ENCODE results near the gene ELMO2. TPM values are rescaled to one million over a fixed set of nuclear protein-coding genes. Genes with fewer than 3 reads are reported as not detected.

Gene ELMO2
- total RNA-seq, 1 donor from 2014 or later = 53.3 TPM

- no peak overlapping the region for H3K4me2 ChIP-seq
- Mint-ChIP-seq H3K4me1 (peaks cover 2% of the 10 kb centered on the region), H3K36me3 (no peaks in the 10 kb centered on the region), H3K27me3 (ENCODE audit: insufficient read depth, low read depth) (peaks cover 2% of the 10 kb centered on the region), H3K27ac (no peak overlapping the region), H3K9me3 (peaks cover 6% of the 10 kb centered on the region), H3K4me3 (no peak overlapping the region)
- no peaks in the 10 kb centered on the region for H3K4me1 ChIP-seq
- no peak overlapping the region for H3K27ac ChIP-seq
- no peaks in the 10 kb centered on the region for H3K9me3 ChIP-seq (ENCODE audit: low read depth)
- H3K27me3 ChIP-seq = no peaks in the 10 kb centered on the region
- DNase-seq (ENCODE audit: low spot score) = no peak
- no peaks in the 10 kb centered on the region for H3K36me3 ChIP-seq
- no peaks in the 10 kb centered on the region for H4K20me1 ChIP-seq (ENCODE audit: low read depth)
- no peak for TF ChIP-seq EZH2 (IDR thresholded peaks at IDR 0.05)
- TF ChIP-seq, protein P1, sequence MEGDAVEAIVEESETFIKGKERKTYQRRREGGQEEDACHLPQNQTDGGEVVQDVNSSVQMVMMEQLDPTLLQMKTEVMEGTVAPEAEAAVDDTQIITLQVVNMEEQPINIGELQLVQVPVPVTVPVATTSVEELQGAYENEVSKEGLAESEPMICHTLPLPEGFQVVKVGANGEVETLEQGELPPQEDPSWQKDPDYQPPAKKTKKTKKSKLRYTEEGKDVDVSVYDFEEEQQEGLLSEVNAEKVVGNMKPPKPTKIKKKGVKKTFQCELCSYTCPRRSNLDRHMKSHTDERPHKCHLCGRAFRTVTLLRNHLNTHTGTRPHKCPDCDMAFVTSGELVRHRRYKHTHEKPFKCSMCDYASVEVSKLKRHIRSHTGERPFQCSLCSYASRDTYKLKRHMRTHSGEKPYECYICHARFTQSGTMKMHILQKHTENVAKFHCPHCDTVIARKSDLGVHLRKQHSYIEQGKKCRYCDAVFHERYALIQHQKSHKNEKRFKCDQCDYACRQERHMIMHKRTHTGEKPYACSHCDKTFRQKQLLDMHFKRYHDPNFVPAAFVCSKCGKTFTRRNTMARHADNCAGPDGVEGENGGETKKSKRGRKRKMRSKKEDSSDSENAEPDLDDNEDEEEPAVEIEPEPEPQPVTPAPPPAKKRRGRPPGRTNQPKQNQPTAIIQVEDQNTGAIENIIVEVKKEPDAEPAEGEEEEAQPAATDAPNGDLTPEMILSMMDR (IDR thresholded peaks at IDR 0.05) = no peak
- no peak for TF ChIP-seq EZH2phosphoT487 (IDR thresholded peaks at IDR 0.05)
- no peaks in the 10 kb centered on the region for H3K79me2 ChIP-seq (ENCODE audit: low read depth)
- no peak overlapping the region for H3K9ac ChIP-seq
- no peak overlapping the region for H2AFZ ChIP-seq (replicated peaks)
- H3F3A ChIP-seq (ENCODE audit: low read depth) = no peaks in the 10 kb centered on the region
- H3K4me3 ChIP-seq = no peak overlapping the region
Observed at GRCh38 chr20:46439837-46440236, 33.4 kb upstream of the ELMO2 start.

DNA sequence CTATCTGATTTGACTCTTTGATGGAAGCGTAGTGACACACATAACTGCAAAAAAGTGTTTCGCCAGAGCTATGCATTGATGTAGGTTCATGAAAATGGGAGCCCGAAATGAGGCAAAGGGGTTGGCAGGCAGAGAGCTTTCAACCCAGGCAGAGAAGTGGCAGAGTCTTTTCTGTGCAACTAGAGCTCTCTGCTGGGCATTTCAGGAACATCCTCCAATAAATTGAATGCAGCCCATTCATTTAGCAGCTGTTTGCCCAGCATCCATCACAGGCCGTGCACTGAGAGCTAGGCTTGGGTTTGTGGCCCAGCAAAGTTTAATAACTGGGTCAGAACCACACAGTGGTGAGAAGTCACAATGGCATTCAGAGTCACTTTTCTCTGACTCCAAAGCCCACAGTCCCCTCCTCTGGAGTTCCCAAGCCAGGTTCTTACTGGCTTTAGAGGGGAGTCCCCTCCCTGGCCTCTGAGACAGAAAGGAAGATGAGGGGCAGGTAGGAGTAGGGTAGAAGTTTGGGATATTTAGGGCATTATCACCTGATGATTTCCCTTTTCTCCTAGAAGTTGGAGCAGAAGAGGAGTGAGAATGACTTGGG lies 31.8 kb upstream of the ELMO2 start:
- Histone ChIP-seq H3K36me3 (no peaks in the 10 kb centered on the region), H4K20me1 (ENCODE audit: low read depth) (no peaks in the 10 kb centered on the region), H3K9me3 (ENCODE audit: low read depth) (no peaks in the 10 kb centered on the region), H3K27ac (no peak overlapping the region), H2AFZ (replicated peaks) (no peak overlapping the region), H3F3A (ENCODE audit: low read depth) (no peaks in the 10 kb centered on the region), H3K4me1 (no peaks in the 10 kb centered on the region), H3K27me3 (no peaks in the 10 kb centered on the region), H3K4me3 (no peak overlapping the region), H3K79me2 (ENCODE audit: low read depth) (no peaks in the 10 kb centered on the region), H3K4me2 (no peak overlapping the region), H3K9ac (no peak overlapping the region)
- Mint-ChIP-seq H3K36me3 (no peaks in the 10 kb centered on the region), H3K27ac (no peak overlapping the region), H3K27me3 (ENCODE audit: insufficient read depth, low read depth) (peaks cover 4% of the 10 kb centered on the region), H3K9me3 (no peaks in the 10 kb centered on the region), H3K4me1 (peaks cover 2% of the 10 kb centered on the region), H3K4me3 (peak overlapping the region; percentile 19)
- TF ChIP-seq EZH2phosphoT487 (IDR thresholded peaks at IDR 0.05) (no peak), EZH2 (IDR thresholded peaks at IDR 0.05) (no peak)
- TF ChIP-seq, protein P1 (IDR thresholded peaks at IDR 0.05) = peak; percentile 62
- peak; percentile 65 for DNase-seq (ENCODE audit: low spot score)

DNA sequence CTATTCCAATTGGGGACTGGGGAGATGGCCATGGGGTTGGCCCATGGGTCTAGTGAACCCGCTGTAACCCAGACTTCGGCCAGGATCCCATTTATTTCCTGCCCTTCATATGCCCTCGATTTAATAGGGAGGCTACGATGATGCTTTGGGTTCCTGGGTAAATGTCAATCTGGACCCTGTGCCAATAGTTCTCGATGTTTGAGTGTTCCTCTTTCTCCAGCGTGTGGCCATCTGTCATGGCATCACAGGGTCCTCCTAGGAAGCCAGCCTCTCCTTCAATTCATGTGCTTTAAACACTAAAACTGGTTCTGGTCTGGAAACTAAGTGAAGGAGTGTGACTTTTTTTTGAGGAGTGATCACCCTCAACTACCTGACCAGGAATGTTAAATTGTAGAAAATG lies 28.7 kb upstream of the ELMO2 start:
- no peaks in the 10 kb centered on the region for H3K9me3 Mint-ChIP-seq
- TF ChIP-seq EZH2 (IDR thresholded peaks at IDR 0.05) = no peak
- TF ChIP-seq, protein P1 (IDR thresholded peaks at IDR 0.05) = no peak
- no peak for TF ChIP-seq EZH2phosphoT487 (IDR thresholded peaks at IDR 0.05)

More for the DNA sequence above, 28.7 kb upstream of the ELMO2 start:
- Histone ChIP-seq H3K27me3 (no peaks in the 10 kb centered on the region), H3K9ac (no peak overlapping the region), H3K4me3 (no peak overlapping the region), H3K4me1 (peaks cover 11% of the 10 kb centered on the region), H3K36me3 (no peaks in the 10 kb centered on the region), H4K20me1 (ENCODE audit: low read depth) (no peaks in the 10 kb centered on the region), H3K9me3 (ENCODE audit: low read depth) (no peaks in the 10 kb centered on the region), H2AFZ (replicated peaks) (no peak overlapping the region), H3F3A (ENCODE audit: low read depth) (peaks cover 12% of the 10 kb centered on the region), H3K79me2 (ENCODE audit: low read depth) (no peaks in the 10 kb centered on the region), H3K27ac (no peak overlapping the region), H3K4me2 (no peak overlapping the region)
- DNase-seq (ENCODE audit: low spot score) = no peak
- no peak overlapping the region for H3K4me3 Mint-ChIP-seq
- H3K27ac Mint-ChIP-seq = no peak overlapping the region
- no peaks in the 10 kb centered on the region for H3K36me3 Mint-ChIP-seq
- peaks cover 6% of the 10 kb centered on the region for H3K27me3 Mint-ChIP-seq (ENCODE audit: insufficient read depth, low read depth)
- peaks cover 2% of the 10 kb centered on the region for H3K4me1 Mint-ChIP-seq

Data from neural progenitor cell (in vitro differentiated cells).